HEK293T (cell line): Measurements from ENCODE around the gene KIF4A.
"Not testable (repeated sequence)": the region's sequence is repeated elsewhere in the genome, so short reads cannot be mapped to it uniquely, and the experiment has no call there.

Source experiments
- CTCF ChIA-PET: fragments of 350-600 bp; formaldehyde crosslinking; extraction: SDS; loops from one replicate; lab custom pipeline; 2021; ENCODE audit warnings: antibody characterized with exemption, inconsistent platforms; lab: Yijun Ruan, JAX
- POLR2A ChIA-PET: fragments of 350-600 bp; formaldehyde crosslinking; extraction: SDS; loops from one replicate; lab custom pipeline; 2020; ENCODE audit warnings: antibody characterized with exemption, inconsistent platforms; lab: Yijun Ruan, JAX
- DNase-seq: peaks from one replicate; pipeline ENCODE4 v3.0.0; 2012; ENCODE audit warnings: mixed read lengths; ENCODE audit errors: extremely low spot score
- ARNT ChIP-seq: fragments of 450-650 bp; IDR thresholded peaks from 2 replicates; pipeline ENCODE4 v1.6.1; 2017; ENCODE audit warnings: mild to moderate bottlenecking
- BHLHE40 ChIP-seq: fragments of 450-650 bp; IDR thresholded peaks from 2 replicates; pipeline ENCODE4 v1.6.1; 2016; ENCODE audit warnings: mild to moderate bottlenecking, moderate library complexity, borderline replicate concordance
- CTBP1 ChIP-seq: fragments of 450-650 bp; IDR thresholded peaks from 2 replicates; pipeline ENCODE4 v1.6.1; 2016; ENCODE audit warnings: borderline replicate concordance
- ELF4 ChIP-seq: fragments of 450-650 bp; IDR thresholded peaks from 2 replicates; pipeline ENCODE4 v1.6.1; 2017; ENCODE audit warnings: antibody characterized with exemption
- FOXA1 ChIP-seq: fragments of 450-650 bp; IDR thresholded peaks from 2 replicates; pipeline ENCODE4 v1.6.1; 2016; ENCODE audit warnings: mild to moderate bottlenecking
- FOXK2 ChIP-seq: fragments of 450-650 bp; IDR thresholded peaks from 2 replicates; pipeline ENCODE4 v1.6.1; 2016; ENCODE audit warnings: mild to moderate bottlenecking
- FOXM1 ChIP-seq: fragments of 450-650 bp; IDR thresholded peaks from 2 replicates; pipeline ENCODE4 v1.6.1; 2017; ENCODE audit warnings: mild to moderate bottlenecking, borderline replicate concordance
- HDGF ChIP-seq: fragments of 450-650 bp; IDR thresholded peaks from 2 replicates; pipeline ENCODE4 v1.6.1; 2017; ENCODE audit warnings: antibody characterized with exemption, borderline replicate concordance
- L3MBTL2 ChIP-seq: fragments of 450-650 bp; conservative IDR thresholded peaks from 2 replicates; pipeline ENCODE4 v1.6.1; 2016; ENCODE audit warnings: mild to moderate bottlenecking
- LEF1 ChIP-seq: fragments of 450-650 bp; IDR thresholded peaks from 2 replicates; pipeline ENCODE4 v1.6.1; 2017; ENCODE audit warnings: mild to moderate bottlenecking, borderline replicate concordance
- NFRKB ChIP-seq: fragments of 450-650 bp; IDR thresholded peaks from 2 replicates; pipeline ENCODE4 v1.6.1; 2016; ENCODE audit warnings: mild to moderate bottlenecking, moderate library complexity
- SP1 ChIP-seq: fragments of 450-650 bp; IDR thresholded peaks from 2 replicates; pipeline ENCODE4 v1.6.1; 2017
- SUZ12 ChIP-seq: fragments of 450-650 bp; IDR thresholded peaks from 2 replicates; pipeline ENCODE4 v1.6.1; 2016; ENCODE audit warnings: mild to moderate bottlenecking
- TARDBP ChIP-seq: fragments of 450-650 bp; IDR thresholded peaks from 2 replicates; pipeline ENCODE4 v1.6.1; 2016
- ZNF384 ChIP-seq: fragments of 450-650 bp; IDR thresholded peaks from 2 replicates; pipeline ENCODE4 v1.6.1; 2016
- TF ChIP-seq, protein P1 (sequence below): fragments of 450-650 bp; IDR thresholded peaks from 2 replicates; pipeline ENCODE4 v1.6.1; 2016

Gene KIF4A

DNA sequence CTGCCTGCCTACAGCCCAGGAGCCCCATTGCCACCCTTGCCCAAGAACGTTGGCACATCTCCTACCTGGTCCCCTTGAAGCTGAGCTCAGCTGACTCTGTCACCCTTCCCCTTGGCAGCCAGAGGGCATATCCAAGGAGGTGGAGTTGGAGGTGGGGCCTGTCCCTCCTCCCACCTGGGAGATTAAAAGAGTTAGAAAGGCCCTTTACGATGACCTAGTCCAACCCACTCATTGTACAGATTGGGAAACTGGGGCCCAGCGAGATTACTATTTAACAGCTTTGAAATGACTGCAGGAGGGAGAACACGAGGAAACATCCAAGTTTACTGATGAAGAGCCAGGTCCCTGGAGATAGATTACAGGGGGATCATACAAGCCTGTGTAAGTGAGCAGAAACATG is 29.8 kb upstream of the KIF4A start, which contains the start of gene P2RY4:
TSS of gene P2RY4 (minus strand) at position 101 of the 400 bp plus-strand sequence. CDS start 580 bp downstream, outside the sequence.
- no peak for TF ChIP-seq CTBP1
- TF ChIP-seq FOXA1: no peak
- TF ChIP-seq ZNF384: no peak
- no peak for TF ChIP-seq TARDBP
- TF ChIP-seq, protein P1, sequence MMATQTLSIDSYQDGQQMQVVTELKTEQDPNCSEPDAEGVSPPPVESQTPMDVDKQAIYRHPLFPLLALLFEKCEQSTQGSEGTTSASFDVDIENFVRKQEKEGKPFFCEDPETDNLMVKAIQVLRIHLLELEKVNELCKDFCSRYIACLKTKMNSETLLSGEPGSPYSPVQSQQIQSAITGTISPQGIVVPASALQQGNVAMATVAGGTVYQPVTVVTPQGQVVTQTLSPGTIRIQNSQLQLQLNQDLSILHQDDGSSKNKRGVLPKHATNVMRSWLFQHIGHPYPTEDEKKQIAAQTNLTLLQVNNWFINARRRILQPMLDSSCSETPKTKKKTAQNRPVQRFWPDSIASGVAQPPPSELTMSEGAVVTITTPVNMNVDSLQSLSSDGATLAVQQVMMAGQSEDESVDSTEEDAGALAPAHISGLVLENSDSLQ: no peak
- no peak for TF ChIP-seq LEF1
- TF ChIP-seq SP1: no peak
- TF ChIP-seq L3MBTL2: no peak
- TF ChIP-seq ELF4: no peak
- no peak for TF ChIP-seq BHLHE40
- TF ChIP-seq ARNT: no peak
- no peak for DNase-seq
- ChIA-PET CTCF (no interaction called here), POLR2A (no interaction called here)

GRCh38 chrX:70262952-70263567 is 26.8 kb upstream of the KIF4A start:
- DNase-seq: peak; percentile 62
- TF ChIP-seq TARDBP (no peak), ELF4 (no peak), CTBP1 (no peak), NFRKB (no peak), FOXK2 (no peak), FOXM1 (no peak), HDGF (no peak), ZNF384 (no peak), SUZ12 (no peak), BHLHE40 (no peak), FOXA1 (no peak), ARNT (no peak), LEF1 (no peak), L3MBTL2 (no peak), SP1 (no peak)
- TF ChIP-seq, protein P1: no peak
- ChIA-PET CTCF (interaction anchor here (1.5 kb wide), 1 partner anchor 11 kb away, joined by 9 read pairs; no protein-coding TSS in a partner anchor), POLR2A (no interaction called here)

DNA sequence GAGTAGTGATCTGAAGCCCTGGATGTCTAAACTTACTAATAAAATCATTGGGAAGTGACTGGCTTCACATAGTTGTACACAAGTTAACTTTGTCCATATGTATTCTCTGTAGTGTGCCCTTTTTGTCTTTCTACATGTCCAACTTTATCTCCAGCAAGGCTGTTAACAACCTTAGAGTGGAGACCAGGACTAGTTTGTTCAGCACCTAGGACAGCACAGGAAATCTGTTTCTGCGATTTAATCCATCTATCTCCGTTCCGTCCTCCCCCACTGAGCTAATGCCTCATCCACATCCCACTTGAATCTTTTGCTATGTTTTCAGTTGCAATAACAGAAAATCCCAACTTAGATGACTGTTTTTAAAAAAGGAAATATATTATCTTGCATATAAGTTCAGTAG is 25.1 kb upstream of the KIF4A start:
- ChIA-PET POLR2A (no interaction called here), CTCF (no interaction called here)
- TF ChIP-seq SP1 (no peak), FOXK2 (no peak), ARNT (no peak), NFRKB (no peak), SUZ12 (no peak), LEF1 (no peak), FOXA1 (no peak), CTBP1 (no peak), HDGF (no peak)
- TF ChIP-seq, protein P1: no peak
- no peak for DNase-seq

DNA sequence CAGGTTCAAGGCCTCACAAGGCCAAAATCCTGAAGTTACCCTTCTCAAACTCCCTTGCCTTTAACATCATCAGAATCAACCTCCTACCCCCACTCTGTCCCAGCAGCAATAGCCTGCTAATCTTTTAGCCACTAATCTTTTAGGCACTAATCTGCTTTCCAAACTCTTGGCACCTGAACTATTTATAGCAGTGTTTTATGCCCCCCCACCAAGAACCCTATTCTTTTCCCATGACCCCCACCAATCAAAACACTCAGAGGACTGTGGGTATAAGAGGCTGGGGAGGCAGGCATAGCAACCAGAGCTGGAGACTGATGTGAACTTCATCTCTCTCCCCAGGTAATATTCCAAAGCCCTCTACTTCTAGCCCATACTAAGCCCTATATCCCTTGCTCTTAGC is 21.9 kb upstream of the KIF4A start, which contains the start of gene ARR3:
TSS of gene ARR3 (plus strand) at position 301 of the 400 bp plus-strand sequence. CDS start 1,052 bp downstream, outside the sequence.
- ChIA-PET CTCF (no interaction called here), POLR2A (interaction anchor here (0.6 kb wide), 1 partner anchor 23 kb away, joined by 3 read pairs; no protein-coding TSS in a partner anchor)
- no peak for DNase-seq
- no peak for TF ChIP-seq ZNF384
- no peak for TF ChIP-seq BHLHE40
- no peak for TF ChIP-seq ELF4

DNA sequence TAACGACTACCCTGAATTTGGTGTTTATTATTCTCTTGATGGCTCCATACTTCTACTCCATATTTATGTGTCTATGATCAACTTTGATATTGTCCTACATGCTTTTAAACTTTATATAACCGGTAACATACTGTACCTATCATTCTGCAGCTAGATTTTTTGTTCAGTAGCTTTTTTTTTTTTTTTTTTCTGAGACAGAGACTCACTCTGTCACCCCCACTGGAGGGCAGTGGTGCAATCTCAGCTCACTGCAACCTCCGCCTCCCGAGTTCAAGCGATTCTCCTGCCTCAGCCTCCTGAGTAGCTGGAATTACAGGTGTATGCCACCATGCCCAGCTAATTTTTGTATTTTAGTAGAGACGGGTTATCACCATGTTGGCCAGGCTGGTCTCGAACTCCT is 15.9 kb upstream of the KIF4A start:
- not testable (repeated sequence) for DNase-seq
- ChIA-PET CTCF (interaction anchor here (1.9 kb wide), 1 partner anchor 11 kb away, joined by 9 read pairs; no protein-coding TSS in a partner anchor), POLR2A (interaction anchor here (2.3 kb wide), 1 partner anchor 16 kb away, joined by 7 read pairs; the partner anchor contains the start of genes KIF4A and PDZD11)
- peak; percentile 78 for TF ChIP-seq ZNF384

GRCh38 chrX:70279081-70279480 is 10.8 kb upstream of the KIF4A start:
- TF ChIP-seq TARDBP: no peak
- no peak for TF ChIP-seq FOXK2
- TF ChIP-seq HDGF: no peak
- TF ChIP-seq, protein P1: no peak
- TF ChIP-seq SP1: no peak
- TF ChIP-seq BHLHE40: no peak
- TF ChIP-seq SUZ12: no peak
- no peak for TF ChIP-seq LEF1
- ChIA-PET POLR2A (interaction anchor here (3.1 kb wide), 1 partner anchor 10 kb away, joined by 17 read pairs; the partner anchor contains the start of genes KIF4A and PDZD11), CTCF (no interaction called here)

More at GRCh38 chrX:70279081-70279480, 10.8 kb upstream of the KIF4A start:
- no peak for DNase-seq
